Measurements from ENCODE around the gene CIITA.

CIITA gene

DNA sequence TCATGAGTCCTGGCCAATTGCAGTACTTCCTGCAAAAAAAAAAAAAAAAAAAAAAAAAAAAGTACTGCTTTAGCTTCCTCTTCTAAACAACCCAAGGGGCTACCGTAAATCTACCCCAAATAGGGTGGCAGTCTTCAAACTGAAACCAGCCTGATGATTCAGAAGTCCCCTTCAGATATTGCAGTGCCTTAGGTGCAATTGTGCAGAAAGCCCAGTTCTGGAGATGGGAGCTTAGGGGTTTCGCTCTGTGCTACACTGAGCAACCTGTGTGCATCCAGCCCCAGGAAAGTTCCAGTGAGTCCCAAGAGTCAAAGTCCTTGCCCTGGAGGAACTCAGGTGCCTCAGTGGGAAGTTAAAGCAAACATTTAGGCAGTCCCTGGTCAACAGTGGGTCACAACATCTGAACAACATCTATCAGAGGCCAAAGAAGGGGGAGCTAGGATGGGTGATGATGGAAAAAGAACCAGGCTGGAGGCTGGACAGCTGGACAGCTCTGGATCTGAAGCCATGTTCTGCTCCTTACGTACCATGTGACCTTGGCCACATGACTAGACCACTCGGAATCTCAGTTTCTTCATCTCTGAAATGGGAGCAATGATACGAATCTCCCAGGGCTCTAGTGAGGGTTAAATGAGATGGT is 6.7 kb upstream of the CIITA start:
- Histone ChIP-seq H3K27me3 (ENCODE audit: insufficient read depth, low read length) (no peaks in the 10 kb centered on the region), H2AFZ (ENCODE audit: low read length, unreplicated experiment) (no peak overlapping the region), H3K36me3 (ENCODE audit: insufficient read depth, low read length) (no peaks in the 10 kb centered on the region), H3K27ac (ENCODE audit: low read depth, low read length) (0 out of 2 replicates have a peak overlapping the region, but pooled peaks have one; percentile 89), H3K4me1 (ENCODE audit: control insufficient read depth, insufficient read depth, low read length, unreplicated experiment) (peaks cover 18% of the 10 kb centered on the region), H3K4me3 (ENCODE audit: low read depth, low read length) (no peak overlapping the region), H3K79me2 (ENCODE audit: control insufficient read depth, insufficient read depth, low read length, unreplicated experiment) (no peaks in the 10 kb centered on the region)

DNA sequence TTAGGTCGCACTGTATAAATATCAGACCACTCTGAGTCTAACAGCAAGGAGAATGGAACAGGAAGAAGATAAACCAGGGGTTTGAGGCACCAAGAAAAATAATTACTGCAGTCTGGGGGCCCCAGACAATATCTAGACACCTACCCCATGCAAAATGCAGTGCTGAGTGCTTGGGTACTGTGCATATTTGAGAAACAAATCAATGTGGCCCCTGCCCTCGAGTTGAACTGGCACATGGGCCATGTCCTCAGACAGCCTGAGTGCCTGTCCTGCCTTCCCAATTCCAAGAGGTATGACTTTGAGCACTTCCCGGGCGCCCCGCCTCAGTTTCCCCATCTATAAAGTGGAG is 6.2 kb upstream of the CIITA start:
- Histone ChIP-seq H3K4me1 (ENCODE audit: control insufficient read depth, insufficient read depth, low read length, unreplicated experiment) (peaks cover 18% of the 10 kb centered on the region), H3K36me3 (ENCODE audit: insufficient read depth, low read length) (no peaks in the 10 kb centered on the region), H3K79me2 (ENCODE audit: control insufficient read depth, insufficient read depth, low read length, unreplicated experiment) (no peaks in the 10 kb centered on the region), H3K27me3 (ENCODE audit: insufficient read depth, low read length) (no peaks in the 10 kb centered on the region), H3K27ac (ENCODE audit: low read depth, low read length) (peak overlapping the region; percentile 89), H3K4me3 (ENCODE audit: low read depth, low read length) (no peak overlapping the region), H2AFZ (ENCODE audit: low read length, unreplicated experiment) (no peak overlapping the region)

DNA sequence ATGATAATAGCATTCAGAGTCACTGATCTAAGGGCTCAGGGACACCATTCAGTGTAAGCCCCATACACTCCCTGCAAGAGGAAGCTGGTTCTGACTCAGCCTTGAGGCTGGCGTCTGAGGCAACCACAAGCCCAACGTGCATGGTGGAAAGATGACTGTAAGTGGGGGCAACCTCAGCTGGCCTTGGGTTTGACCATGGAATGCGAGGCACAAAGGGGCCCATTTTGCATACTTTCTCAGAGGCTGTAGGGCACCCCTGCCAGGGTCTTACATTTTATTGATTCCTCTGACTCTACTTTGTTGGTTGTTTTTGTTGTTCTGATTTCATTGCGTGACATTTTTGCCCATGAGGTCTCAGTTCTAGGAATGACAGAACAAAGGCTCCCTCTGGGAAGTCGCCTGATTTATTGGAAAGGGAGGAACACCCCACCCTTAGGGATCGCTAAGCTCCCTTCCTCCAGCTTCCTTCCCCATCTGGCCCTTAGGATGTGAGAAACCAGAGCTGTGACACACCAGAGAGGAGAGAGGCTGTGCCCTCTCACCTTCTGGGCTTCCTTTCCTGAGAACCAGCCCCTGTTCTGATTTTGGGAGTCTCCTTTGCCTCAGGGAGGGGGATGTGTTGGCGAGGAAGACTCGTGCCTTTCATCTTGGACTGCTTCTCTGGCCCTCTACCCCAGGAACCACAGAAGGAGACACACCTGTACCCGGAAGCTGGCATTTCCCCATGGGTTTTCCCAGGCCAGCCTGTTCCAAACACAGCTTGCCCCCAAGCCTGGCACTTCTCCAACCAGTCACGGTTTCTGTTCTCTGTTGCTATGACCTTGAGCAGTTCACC is 5.6 kb upstream of the CIITA start:
- Histone ChIP-seq H3K4me1 (ENCODE audit: control insufficient read depth, insufficient read depth, low read length, unreplicated experiment) (peaks cover 18% of the 10 kb centered on the region), H3K27ac (ENCODE audit: low read depth, low read length) (peak overlapping the region; percentile 89), H3K79me2 (ENCODE audit: control insufficient read depth, insufficient read depth, low read length, unreplicated experiment) (no peaks in the 10 kb centered on the region), H3K36me3 (ENCODE audit: insufficient read depth, low read length) (no peaks in the 10 kb centered on the region), H2AFZ (ENCODE audit: low read length, unreplicated experiment) (peak overlapping the region; percentile 45), H3K4me3 (ENCODE audit: low read depth, low read length) (peak overlapping the region; percentile 35; the same call in 1 of the 2 replicates), H3K27me3 (ENCODE audit: insufficient read depth, low read length) (no peaks in the 10 kb centered on the region)

- Histone ChIP-seq H3K4me1 (ENCODE audit: control insufficient read depth, insufficient read depth, low read length, unreplicated experiment) (peaks cover 30% of the 10 kb centered on the region), H3K27me3 (ENCODE audit: insufficient read depth, low read length) (peaks cover 4% of the 10 kb centered on the region; the same call in 1 of the 2 replicates), H3K79me2 (ENCODE audit: control insufficient read depth, insufficient read depth, low read length, unreplicated experiment) (no peaks in the 10 kb centered on the region), H3K4me3 (ENCODE audit: low read depth, low read length) (no peak overlapping the region), H3K27ac (ENCODE audit: low read depth, low read length) (no peak overlapping the region), H3K36me3 (ENCODE audit: insufficient read depth, low read length) (no peaks in the 10 kb centered on the region), H2AFZ (ENCODE audit: low read length, unreplicated experiment) (no peak overlapping the region)
These were observed 687 bp upstream of the CIITA start for GRCh38 chr16:10876315-10876714.

DNA sequence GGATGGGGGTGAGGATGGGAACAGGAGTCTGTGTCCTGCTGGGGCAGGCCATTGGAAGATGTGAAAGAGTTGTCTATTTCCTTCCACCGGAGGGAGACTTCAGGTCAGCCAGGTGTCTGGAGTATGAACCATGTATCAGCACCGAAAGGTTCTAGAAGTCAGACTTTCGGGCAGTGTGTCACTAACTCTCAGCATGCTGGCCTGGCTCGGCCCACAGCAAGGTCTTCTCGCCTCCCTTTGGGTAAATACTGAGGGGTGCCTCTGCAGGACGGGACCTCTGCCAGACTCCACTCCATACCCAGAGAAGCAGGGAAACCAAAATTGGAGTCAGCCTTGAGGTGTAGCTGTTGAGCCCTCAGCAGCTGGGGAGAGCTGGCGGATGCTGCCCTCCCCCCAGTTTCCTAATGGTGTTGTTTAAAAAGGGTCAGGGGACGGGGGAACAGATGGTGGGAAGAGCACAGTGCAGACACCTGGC is 507 bp downstream of the CIITA start:
- no peaks in the 10 kb centered on the region for H3K79me2 ChIP-seq (ENCODE audit: control insufficient read depth, insufficient read depth, low read length, unreplicated experiment)
- H2AFZ ChIP-seq (ENCODE audit: low read length, unreplicated experiment) = no peak overlapping the region
- peaks cover 24% of the 10 kb centered on the region for H3K4me1 ChIP-seq (ENCODE audit: control insufficient read depth, insufficient read depth, low read length, unreplicated experiment)
- H3K4me3 ChIP-seq (ENCODE audit: low read depth, low read length) = no peak overlapping the region
- peak overlapping the region; percentile 46; the same call in 1 of the 2 replicates for H3K27ac ChIP-seq (ENCODE audit: low read depth, low read length)
- no peaks in the 10 kb centered on the region for H3K36me3 ChIP-seq (ENCODE audit: insufficient read depth, low read length)
- H3K27me3 ChIP-seq (ENCODE audit: insufficient read depth, low read length) = peaks cover 4% of the 10 kb centered on the region; the same call in 1 of the 2 replicates

DNA sequence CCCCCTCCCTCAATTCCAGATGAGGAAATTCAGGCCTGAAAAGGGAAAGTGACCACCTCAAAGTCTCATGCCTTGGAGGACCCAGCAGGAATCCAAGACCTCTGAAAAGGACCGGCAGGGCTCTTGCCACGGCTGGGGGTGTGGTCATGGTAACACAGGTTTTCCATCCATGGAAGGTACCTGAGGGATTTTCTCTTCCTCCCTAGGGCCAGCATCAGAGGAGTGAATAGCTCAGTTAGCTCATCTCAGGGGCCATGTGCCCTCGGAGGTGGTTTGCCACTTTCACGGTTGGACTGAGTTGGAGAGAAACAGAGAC is 1.3 kb downstream of the CIITA start:
- Histone ChIP-seq H3K4me1 (ENCODE audit: control insufficient read depth, insufficient read depth, low read length, unreplicated experiment) (peaks cover 24% of the 10 kb centered on the region), H3K27ac (ENCODE audit: low read depth, low read length) (no peak overlapping the region), H3K36me3 (ENCODE audit: insufficient read depth, low read length) (no peaks in the 10 kb centered on the region), H2AFZ (ENCODE audit: low read length, unreplicated experiment) (peak overlapping the region; percentile 41), H3K79me2 (ENCODE audit: control insufficient read depth, insufficient read depth, low read length, unreplicated experiment) (no peaks in the 10 kb centered on the region), H3K27me3 (ENCODE audit: insufficient read depth, low read length) (peaks cover 4% of the 10 kb centered on the region; the same call in 1 of the 2 replicates), H3K4me3 (ENCODE audit: low read depth, low read length) (peak overlapping the region; percentile 72)

DNA sequence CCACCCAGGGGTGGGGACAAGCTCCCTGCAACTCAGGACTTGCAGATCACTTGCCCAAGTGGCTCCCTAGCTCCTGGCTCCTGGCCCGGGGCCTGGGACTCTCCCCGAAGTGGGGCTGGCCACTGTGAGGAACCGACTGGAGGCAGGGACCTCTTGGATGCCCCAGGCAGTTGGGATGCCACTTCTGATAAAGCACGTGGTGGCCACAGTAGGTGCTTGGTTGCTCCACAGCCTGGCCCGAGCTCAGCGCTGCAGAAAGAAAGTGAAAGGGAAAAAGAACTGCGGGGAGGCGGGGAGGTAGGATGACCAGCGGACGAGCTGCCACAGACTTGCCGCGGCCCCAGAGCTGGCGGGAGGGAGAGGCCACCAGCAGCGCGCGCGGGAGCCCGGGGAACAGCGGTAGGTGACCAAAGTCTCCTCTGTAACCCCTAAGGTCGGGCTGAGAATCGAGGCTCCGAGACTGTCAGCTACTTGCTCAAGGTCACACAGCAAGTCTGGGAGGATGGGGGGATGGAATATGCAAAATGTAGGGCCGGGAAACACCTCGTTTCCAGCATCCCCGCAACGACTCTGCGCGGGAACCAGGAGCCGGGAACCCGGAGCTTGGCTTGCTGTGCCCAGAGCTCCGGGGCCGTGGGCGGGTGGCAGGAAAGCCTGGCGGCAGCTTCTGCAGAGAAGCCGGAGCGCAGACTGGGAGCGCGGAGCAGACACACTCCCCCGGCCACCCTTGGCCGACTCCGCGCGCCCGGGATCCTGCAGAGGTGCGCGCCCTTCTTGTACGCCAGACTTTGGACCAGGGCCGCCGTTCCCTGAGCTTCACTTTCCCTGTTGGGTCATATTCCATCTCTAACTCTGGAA is 1.9 kb downstream of the CIITA start:
- Histone ChIP-seq H3K4me1 (ENCODE audit: control insufficient read depth, insufficient read depth, low read length, unreplicated experiment) (peaks cover 24% of the 10 kb centered on the region), H3K27me3 (ENCODE audit: insufficient read depth, low read length) (peaks cover 4% of the 10 kb centered on the region; the same call in 1 of the 2 replicates), H3K27ac (ENCODE audit: low read depth, low read length) (no peak overlapping the region), H3K4me3 (ENCODE audit: low read depth, low read length) (peak overlapping the region; percentile 72), H3K79me2 (ENCODE audit: control insufficient read depth, insufficient read depth, low read length, unreplicated experiment) (no peaks in the 10 kb centered on the region), H2AFZ (ENCODE audit: low read length, unreplicated experiment) (peak overlapping the region; percentile 41), H3K36me3 (ENCODE audit: insufficient read depth, low read length) (no peaks in the 10 kb centered on the region)

DNA sequence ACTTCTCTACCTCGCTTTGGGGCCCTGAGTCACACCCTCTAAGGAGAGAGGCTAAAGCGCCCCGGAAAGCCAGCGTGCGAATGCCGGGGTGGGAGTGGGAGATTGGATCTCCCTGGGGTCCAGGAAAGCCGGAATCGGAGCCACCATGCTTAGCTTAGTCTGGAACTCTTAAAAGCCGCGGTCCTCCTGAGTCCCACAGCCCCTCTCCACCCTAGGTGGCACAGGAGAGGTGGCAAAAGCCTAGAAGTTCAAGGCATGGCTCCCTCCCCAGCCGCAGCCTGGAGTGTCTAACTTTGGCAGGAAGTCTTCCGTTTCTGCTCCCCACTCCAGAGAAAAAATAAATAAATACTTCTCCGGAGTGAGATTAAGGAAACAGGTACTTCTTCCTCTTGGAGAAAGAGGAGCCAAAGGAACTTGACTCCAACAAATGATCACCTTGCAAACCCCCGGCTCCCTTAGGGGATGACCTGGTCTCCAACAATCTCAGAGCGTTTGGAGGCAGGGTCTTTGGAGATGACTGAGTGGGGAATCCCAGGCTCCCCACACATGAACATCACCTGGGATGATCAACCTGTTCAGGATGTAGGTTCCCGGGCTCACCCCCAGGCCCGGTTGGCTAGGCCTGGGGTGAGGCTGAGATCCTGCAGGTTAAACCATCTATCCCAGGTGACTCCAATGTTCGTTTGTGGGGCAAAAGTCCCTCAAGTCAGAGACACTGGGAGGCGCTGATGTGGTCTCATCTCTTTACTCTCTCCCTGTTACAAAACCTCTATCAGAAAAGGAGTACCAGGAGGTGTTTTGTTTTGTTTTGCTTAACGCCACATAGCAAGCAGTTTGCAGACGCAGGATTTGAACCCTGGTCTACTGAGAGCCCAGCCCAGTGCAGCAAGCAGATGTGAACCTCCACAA is 2.9 kb downstream of the CIITA start:
- no peak overlapping the region for H3K27ac ChIP-seq (ENCODE audit: low read depth, low read length)
- H3K4me3 ChIP-seq (ENCODE audit: low read depth, low read length) = peak overlapping the region; percentile 72
- H3K79me2 ChIP-seq (ENCODE audit: control insufficient read depth, insufficient read depth, low read length, unreplicated experiment) = no peaks in the 10 kb centered on the region
- peak overlapping the region; percentile 41 for H2AFZ ChIP-seq (ENCODE audit: low read length, unreplicated experiment)
- H3K27me3 ChIP-seq (ENCODE audit: insufficient read depth, low read length) = peaks cover 4% of the 10 kb centered on the region; the same call in 1 of the 2 replicates
- H3K36me3 ChIP-seq (ENCODE audit: insufficient read depth, low read length) = no peaks in the 10 kb centered on the region
- peaks cover 24% of the 10 kb centered on the region for H3K4me1 ChIP-seq (ENCODE audit: control insufficient read depth, insufficient read depth, low read length, unreplicated experiment)

- Histone ChIP-seq H2AFZ (ENCODE audit: low read length, unreplicated experiment) (no peak overlapping the region), H3K36me3 (ENCODE audit: insufficient read depth, low read length) (no peaks in the 10 kb centered on the region), H3K4me1 (ENCODE audit: control insufficient read depth, insufficient read depth, low read length, unreplicated experiment) (peaks cover 24% of the 10 kb centered on the region), H3K27ac (ENCODE audit: low read depth, low read length) (no peak overlapping the region), H3K79me2 (ENCODE audit: control insufficient read depth, insufficient read depth, low read length, unreplicated experiment) (no peaks in the 10 kb centered on the region), H3K27me3 (ENCODE audit: insufficient read depth, low read length) (peaks cover 4% of the 10 kb centered on the region; the same call in 1 of the 2 replicates), H3K4me3 (ENCODE audit: low read depth, low read length) (no peak overlapping the region)
These were observed 3.8 kb downstream of the CIITA start for GRCh38 chr16:10880594-10881452.

All from ACC112 (cell line).